Left ventricle myocardium superior (tissue), 1 donor: ENCODE data around the gene GZF1. TPM values are rescaled to one million over a fixed set of nuclear protein-coding genes. Genes with fewer than 3 reads are reported as not detected.
A peak's percentile ranks its signal among the peaks of the same experiment; 100 is the strongest.
"Not testable (repeated sequence)": the region's sequence is repeated elsewhere in the genome, so short reads cannot be mapped to it uniquely, and the experiment has no call there.

Source experiments
- ATAC-seq: fragments of 200-7000 bp; cut with Tn5 transposase; one replicate; pipeline ENCODE4 v1.9.1; 2020; ENCODE audit warnings: mild to moderate bottlenecking, moderate library complexity
- DNase-seq: peaks from one replicate; pipeline ENCODE4 v3.0.0-alpha.2; 2020
- intact Hi-C: fragments of 100-400 bp; cut with micrococcal nuclease; formaldehyde crosslinking; loops from one replicate; pipeline ENCODE4 v1.11.0; 2022
- total RNA-seq: library from RNA; stranded (reverse); fragmentation: NEBNext Ultra II Directional; extraction: Animal tissue kit (Norgen Biotek cat#: 25700); gene quantifications from one replicate; pipeline ENCODE4 v1.2.1, GENCODE V29; 2021
- donor health status: DM: no; HTN: yes; CAD: no; lungs with severe emphysema.

GZF1 gene
- total RNA-seq, 1 donor from 2014 or later = 26.7 TPM

GRCh38 chr20:23341073-23341472 lies 20.9 kb upstream of the GZF1 start:
- intact Hi-C loops = loop anchor here (5.0 kb wide), 1 partner anchor 649 kb away; no protein-coding TSS in a partner anchor
- ATAC-seq = no peak

GRCh38 chr20:23343590-23343989 lies 18.4 kb upstream of the GZF1 start:
- intact Hi-C loops = loop anchor here (5.0 kb wide), 1 partner anchor 651 kb away; no protein-coding TSS in a partner anchor
- ATAC-seq (no peak), DNase-seq (no peak)

More at GRCh38 chr20:23341073-23341472, 20.9 kb upstream of the GZF1 start:
- DNase-seq = no peak

DNA sequence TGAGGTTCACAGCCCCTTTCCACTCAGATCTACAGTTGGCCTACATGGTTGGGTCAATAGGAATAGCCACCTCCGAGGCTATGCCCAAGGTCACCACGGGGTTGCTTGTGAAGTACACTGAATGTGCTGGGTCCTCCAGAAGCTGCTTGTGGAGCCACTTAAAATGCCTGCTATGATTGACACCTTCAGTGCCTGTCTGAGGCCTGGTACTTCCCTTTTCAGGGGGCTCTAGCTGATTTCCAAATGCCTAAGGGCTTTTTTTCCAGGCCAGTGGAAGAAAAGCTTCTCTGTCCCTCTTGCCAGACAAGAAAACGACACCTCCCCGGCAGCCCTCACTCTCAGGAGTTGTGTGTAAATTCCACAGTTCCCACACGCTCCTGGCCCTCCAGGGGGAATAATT lies 17.6 kb upstream of the GZF1 start:
- no peak for ATAC-seq
- intact Hi-C loops = loop anchor here (5.0 kb wide), 1 partner anchor 652 kb away; no protein-coding TSS in a partner anchor
- DNase-seq = no peak

GRCh38 chr20:23346002-23346401 lies 16.0 kb upstream of the GZF1 start:
- DNase-seq = no peak
- intact Hi-C loops = no loop called here
- no peak for ATAC-seq

GRCh38 chr20:23347791-23348190 lies 14.2 kb upstream of the GZF1 start:
- intact Hi-C loops = no loop called here
- ATAC-seq (no peak), DNase-seq (no peak)

DNA sequence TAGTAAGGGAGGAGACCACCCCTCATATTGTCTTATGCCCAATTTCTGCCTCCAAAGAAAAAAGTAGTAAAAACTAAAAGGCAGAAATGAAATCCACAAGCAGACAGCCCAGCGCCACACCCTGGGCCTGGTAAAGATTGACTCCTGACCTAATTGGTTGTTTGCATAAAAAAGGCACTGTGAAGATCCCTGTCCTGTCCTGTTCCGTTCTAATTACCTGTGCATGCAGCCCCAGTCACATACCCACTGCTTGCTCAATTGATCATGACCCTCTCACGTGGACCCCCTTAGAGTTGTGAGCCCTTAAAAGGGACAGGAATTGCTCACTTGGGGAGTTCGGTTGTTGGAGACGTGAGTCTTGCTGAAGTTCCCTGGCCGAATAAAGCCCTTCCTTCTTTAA lies 13.5 kb upstream of the GZF1 start:
- ATAC-seq = not testable (repeated sequence)

DNA sequence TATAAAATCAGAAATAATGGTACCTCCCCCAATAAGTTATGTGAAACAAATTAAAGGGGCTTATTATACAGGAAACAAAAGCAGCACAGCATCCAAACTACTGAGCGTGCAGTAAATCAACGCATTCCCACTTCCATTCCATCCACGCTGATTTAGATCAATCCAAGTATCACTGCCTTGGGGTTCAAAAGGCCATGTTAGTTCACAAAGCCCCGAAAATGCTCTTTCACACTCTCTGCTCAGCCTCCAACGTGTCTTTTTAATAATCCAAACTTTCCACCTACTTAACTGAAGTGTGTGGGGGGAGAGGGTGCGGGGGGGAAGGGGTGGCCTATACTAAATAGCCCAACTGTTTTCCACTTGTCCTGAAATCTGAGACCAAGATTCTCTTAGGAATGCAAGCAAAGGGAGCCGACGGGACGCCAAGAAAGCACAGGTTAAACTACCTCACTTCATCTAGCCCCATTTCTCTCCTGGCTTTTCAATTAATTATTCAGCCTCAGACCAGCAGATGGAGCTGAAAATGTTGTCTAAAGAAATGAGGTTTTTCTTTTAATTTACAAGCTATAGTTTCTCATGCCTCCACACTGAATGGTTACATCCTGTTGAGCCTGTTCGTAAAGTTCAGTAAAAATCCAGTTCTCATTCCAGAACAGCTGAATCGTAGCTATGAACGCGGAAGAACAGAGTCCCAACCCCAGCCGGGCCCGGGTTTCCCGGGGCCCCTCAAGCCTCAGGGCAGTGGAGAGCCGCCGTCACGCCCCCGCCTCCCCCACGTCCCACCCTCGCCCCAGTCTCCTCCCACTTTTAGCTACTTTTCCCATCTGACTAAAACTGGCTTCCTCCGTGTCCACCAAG lies 12.4 kb upstream of the GZF1 start:
- intact Hi-C loops = no loop called here
- no peak for DNase-seq
- ATAC-seq = peak; percentile 78

More for the DNA sequence above, 13.5 kb upstream of the GZF1 start:
- intact Hi-C loops, DNase-seq: not testable (repeated sequence)

DNA sequence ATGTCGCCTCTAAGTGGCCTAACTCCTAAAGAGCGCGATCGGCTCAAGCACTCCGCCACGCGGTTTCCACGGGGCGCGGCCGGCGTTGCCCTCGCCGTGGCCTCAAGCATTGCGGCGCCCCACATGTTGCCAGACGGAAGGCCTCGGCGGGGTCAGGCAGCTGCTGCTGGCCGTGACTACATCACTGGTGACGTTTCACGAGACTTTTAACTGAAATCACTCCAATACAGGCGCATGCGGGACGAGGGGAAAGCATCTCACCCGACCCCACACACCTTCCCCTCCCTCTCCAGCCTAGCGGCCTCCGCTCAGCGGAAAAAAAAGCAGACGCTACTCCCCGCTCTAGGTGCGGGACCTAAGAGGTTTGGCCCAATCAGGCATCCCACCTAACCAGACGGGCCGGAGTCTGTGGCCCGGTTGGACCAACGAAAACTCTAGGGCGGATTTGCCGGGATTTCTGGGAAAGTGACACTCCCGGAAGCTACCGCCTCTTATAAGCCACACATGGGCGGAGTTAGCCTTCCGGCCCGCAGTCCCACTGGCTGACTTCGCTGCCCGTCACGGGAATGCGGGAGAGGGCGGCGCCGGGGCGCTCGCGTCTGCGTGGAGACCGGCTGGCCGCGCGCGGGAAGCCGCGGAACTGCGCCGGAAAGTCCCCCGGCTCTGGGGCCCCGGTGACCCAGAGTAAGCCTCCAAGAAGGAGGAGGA lies 11.6 kb upstream of the GZF1 start, which contains the start of gene NXT1:
Gene NXT1, plus strand, starts transcription at position 596 of the 708 bp plus-strand sequence. CDS start 3,251 bp downstream, outside the sequence.
- DNase-seq = peak; percentile 98
- intact Hi-C loops = no loop called here
- peak; percentile 94 for ATAC-seq

DNA sequence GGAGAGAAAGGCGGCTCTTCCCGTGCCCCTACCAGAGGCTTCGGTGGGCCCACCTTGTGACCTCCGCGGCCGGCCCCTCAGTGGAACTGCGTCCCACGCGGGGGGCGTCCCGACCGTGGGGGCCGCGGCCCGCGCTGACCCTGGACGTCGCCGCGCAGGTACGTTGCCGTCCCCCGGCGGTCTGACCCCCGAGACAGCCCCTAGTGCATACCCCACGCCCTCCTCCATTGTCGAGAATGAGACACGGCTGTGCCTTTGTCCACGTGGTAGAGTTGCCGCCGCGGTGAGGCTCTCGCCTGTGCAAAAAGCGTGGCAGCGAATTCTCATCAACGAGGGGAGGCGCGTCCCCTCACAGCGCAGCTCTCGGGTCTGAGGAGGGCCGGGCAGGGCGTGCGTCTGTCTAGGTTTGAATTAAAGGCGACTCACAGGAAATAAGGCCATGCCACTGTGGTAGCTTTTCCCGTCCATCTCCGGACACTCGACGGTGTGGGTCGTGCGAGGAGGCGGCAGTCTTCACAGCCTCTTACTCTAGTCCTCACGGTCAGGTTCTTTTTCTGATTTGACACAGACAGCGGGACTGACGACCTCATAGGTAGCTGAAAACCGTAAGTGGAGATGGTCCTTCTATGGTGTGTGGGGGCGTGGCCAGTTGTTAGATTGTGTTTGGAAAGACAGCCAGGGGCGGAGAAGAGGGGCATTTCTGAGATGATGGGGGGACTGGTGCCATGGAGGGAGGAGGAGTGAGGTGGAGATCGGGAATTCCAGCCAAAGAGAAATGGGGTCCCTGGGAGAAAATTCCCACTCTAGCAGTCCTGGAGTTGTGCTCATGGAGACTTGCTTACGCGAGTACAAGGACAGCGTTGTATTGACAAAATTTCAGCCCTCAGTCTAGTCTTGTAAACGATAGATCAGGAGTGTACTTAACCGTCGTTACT lies 10.8 kb upstream of the GZF1 start:
- ATAC-seq (peak; percentile 29), DNase-seq (peak; percentile 59)
- intact Hi-C loops = no loop called here

DNA sequence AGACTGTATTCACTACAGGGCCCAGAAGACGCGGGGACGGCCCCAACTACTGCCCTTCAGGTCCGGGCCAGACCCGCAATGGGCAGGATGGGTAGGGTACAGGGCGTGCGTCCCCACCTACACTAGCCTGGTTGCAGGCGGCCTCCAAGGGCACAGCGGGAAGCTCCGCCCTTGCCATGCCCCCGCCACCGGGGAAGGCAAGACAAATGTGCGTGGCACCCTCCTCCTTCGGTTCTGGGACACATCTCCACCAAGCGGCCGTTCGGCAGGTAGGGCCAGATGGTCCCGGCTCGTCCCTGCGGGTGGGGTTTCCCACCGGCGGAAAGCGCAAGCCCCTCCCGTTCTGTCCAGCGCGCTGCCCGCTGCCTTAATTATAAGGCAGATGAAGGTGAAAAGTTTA lies 5.8 kb upstream of the GZF1 start:
- intact Hi-C loops = no loop called here
- ATAC-seq = no peak
- peak; percentile 36 for DNase-seq

DNA sequence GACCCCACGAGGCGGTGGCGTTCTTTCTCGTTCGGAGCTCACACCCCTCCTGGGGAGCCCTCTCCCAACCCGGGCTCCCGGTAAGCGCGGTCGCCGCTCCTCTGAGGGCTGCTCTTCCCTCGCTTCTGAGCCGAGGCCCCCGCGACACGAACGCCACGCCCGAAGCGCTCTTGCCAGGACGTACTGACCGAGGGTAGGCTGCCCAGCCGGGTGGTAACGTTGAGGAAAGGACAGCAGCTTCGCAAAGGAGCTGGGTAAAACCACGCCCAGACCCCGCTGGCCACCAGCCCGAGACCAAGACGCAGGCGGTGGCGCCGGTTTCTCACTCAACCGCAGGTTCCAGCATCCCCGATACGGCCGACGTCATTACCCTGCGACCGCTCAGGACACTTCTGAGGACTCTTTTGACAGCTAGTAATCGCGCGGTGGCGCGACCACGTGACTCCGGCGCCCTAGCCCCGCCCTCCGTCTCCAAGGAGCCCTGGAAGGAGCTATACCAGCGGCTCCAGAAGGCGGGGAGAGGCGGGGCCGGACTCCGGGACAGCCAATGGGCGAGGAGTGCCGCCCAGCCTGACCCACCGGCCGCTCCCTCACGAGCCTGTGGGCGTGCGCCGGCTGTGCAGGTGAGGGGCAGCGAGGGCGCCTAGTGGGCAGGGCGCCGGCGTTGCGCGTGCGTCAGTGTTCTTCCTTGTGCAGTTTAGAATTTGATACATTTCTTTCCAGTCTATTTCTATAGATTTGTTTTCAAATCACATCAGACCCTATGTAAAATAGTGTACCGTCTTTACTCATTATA lies 4.0 kb upstream of the GZF1 start:
- DNase-seq (peak; percentile 100), ATAC-seq (peak; percentile 80)
- intact Hi-C loops = no loop called here

DNA sequence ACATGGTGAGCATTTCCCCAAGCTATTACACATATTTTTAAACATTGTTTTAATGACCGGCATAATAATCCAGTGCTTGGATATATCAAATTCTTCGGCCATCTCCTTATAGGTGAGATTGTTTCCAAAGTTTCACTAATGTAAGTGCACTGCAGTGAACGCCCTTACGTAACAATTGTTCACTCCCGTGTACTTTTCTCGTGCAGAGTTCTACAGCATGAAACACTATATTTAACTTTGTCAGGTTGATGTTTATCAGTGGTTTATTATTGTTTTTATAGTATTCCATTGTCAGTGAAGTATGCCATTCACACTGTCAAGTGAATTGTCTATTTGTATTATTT lies 3.4 kb upstream of the GZF1 start:
- DNase-seq (no peak), ATAC-seq (no peak)
- intact Hi-C loops = no loop called here

DNA sequence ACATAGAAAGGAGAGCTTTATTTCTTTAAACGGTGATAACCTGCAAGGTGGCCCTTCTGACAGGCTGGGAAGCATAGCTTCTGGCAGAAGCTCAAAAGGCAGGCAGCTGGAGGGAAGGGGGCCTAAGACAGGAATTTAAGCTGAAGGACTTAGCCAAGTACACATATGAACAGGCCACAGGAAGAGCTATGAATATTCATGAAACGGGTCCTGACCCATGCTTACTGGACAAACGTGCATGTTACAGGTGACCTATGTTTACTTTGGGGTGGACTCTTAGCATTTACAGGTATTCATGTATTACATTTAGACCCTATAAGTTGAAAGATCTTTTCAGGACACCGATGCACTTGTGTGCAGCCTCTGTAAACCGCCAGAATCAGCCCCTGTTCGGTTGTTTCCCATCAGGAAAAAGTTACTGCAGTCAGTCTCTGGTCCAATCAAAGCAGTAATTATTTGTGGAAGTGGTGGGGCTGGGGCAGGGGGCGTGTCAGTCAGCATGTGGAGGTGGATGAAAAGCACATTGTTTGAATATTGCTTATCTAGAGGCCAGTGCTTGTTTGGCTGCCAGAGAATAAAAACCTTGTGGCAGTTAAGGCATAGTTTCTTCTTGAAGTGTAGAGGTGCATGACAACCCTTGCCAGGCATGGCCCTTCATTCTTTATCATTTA lies 2.9 kb upstream of the GZF1 start:
- no peak for ATAC-seq
- intact Hi-C loops = no loop called here
- no peak for DNase-seq

- DNase-seq (no peak), ATAC-seq (no peak)
- intact Hi-C loops = loop anchor here (10.0 kb wide), 1 partner anchor 54 kb away; no protein-coding TSS in a partner anchor
These were observed 1.5 kb upstream of the GZF1 start for GRCh38 chr20:23360531-23360930.

- ATAC-seq (no peak), DNase-seq (no peak)
- intact Hi-C loops = loop anchor here (10.0 kb wide), 1 partner anchor 54 kb away; no protein-coding TSS in a partner anchor
These were observed 885 bp upstream of the GZF1 start for GRCh38 chr20:23361119-23361475.

- intact Hi-C loops = loop anchor here (10.0 kb wide), 1 partner anchor 52 kb away; no protein-coding TSS in a partner anchor
- ATAC-seq = peak; percentile 13
These were observed 642 bp downstream of the GZF1 start for GRCh38 chr20:23362392-23363256.

DNA sequence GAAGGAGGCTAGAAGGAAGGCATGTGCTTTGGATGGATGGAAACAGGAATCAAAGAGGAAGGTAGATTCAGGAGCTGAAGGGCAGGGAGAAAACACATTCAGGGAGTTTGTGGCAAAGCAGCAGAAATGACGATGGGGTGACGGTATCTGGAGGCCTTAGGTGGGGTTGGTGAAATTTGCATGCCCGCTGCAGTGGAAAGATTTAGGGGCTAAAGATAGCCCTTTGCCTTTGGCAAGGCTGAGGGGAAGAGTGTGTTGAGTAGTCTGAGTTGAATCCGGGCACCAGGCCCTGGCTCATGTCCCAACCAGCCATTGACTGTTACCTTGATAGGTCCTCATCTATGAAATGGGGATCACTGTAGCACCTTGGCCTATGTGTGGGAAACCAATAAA lies 1.3 kb downstream of the GZF1 start:
- DNase-seq (peak; percentile 87), ATAC-seq (peak; percentile 51)
- intact Hi-C loops = loop anchor here (10.0 kb wide), 1 partner anchor 52 kb away; no protein-coding TSS in a partner anchor

More at GRCh38 chr20:23362392-23363256, 642 bp downstream of the GZF1 start:
- peak; percentile 73 for DNase-seq
